Mammary epithelial cell (primary cell): Measurements from ENCODE around the gene MAML2.

Experiments
- EZH2 ChIP-seq: IDR thresholded peaks from 2 replicates; pipeline ENCODE4 v1.6.1; 2012; ENCODE audit warnings: low read length, inconsistent platforms, borderline replicate concordance
- TF ChIP-seq, protein P1 (sequence below), 2 donors: IDR thresholded peaks in 1 of 2; conservative IDR thresholded peaks in 1 of 2; 2 replicates each; pipeline ENCODE4 v1.5.1; 2011 to 2012; ENCODE audit warnings: inconsistent platforms in 2 of 2, low read length in 2 of 2, mild to moderate bottlenecking in 2 of 2, control low read depth in 1 of 2, low read depth in 1 of 2; ENCODE audit not compliant: insufficient read depth in 1 of 2; ENCODE audit errors: extremely low read depth in 1 of 2

DNA sequence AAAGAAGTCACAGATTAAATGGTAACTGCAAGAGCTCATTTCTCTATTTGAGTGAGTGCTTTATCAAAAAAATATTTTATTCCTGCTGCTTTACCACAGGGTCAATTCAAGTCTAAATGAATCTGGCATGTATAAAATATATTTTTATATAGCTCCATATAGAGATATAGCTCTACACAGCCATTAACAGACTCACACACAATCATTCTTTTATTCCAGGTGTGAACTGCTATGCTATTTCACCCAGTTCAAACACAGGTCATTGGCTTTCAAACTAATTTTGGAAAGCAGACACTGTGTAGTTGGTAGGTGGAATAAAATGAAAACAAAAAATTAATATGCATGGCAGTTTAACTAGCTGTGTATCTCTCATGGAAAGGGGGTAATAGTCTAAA, 63.1 kb downstream of the MAML2 start:
- TF ChIP-seq, protein P1, sequence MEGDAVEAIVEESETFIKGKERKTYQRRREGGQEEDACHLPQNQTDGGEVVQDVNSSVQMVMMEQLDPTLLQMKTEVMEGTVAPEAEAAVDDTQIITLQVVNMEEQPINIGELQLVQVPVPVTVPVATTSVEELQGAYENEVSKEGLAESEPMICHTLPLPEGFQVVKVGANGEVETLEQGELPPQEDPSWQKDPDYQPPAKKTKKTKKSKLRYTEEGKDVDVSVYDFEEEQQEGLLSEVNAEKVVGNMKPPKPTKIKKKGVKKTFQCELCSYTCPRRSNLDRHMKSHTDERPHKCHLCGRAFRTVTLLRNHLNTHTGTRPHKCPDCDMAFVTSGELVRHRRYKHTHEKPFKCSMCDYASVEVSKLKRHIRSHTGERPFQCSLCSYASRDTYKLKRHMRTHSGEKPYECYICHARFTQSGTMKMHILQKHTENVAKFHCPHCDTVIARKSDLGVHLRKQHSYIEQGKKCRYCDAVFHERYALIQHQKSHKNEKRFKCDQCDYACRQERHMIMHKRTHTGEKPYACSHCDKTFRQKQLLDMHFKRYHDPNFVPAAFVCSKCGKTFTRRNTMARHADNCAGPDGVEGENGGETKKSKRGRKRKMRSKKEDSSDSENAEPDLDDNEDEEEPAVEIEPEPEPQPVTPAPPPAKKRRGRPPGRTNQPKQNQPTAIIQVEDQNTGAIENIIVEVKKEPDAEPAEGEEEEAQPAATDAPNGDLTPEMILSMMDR (conservative IDR thresholded peaks at IDR 0.05 in 1 of 2, IDR thresholded peaks at IDR 0.05 in 1 of 2; ENCODE audit: extremely low read depth in 1 of 2, insufficient read depth in 1 of 2, low read depth in 1 of 2, low read length in 2 of 2) = no peak
- TF ChIP-seq EZH2 = no peak
